Transverse colon (tissue), 4 donors: Measurements from ENCODE around the gene PLEKHG2.

Experiments used
- CTCF ChIP-seq, 5 experiments: fragments of 200-600 bp in 3 of 5; fragments of 450-650 bp in 2 of 5; sonication (generic) in 3 of 5; IDR thresholded peaks; 1 replicate in 2 of 5; 2 replicates in 3 of 5; pipeline ENCODE4 v1.5.1; 2016 to 2017; ENCODE audit warnings: antibody characterized with exemption in 5 of 5, inconsistent platforms in 3 of 5, mild to moderate bottlenecking in 2 of 5, moderate library complexity in 1 of 5
- POLR2AphosphoS5 ChIP-seq, 3 donors: sonication (generic); formaldehyde crosslinking; IDR thresholded peaks; one replicate each; pipeline ENCODE4 v1.6.1; 2016; ENCODE audit warnings: antibody characterized with exemption in 3 of 3

DNA sequence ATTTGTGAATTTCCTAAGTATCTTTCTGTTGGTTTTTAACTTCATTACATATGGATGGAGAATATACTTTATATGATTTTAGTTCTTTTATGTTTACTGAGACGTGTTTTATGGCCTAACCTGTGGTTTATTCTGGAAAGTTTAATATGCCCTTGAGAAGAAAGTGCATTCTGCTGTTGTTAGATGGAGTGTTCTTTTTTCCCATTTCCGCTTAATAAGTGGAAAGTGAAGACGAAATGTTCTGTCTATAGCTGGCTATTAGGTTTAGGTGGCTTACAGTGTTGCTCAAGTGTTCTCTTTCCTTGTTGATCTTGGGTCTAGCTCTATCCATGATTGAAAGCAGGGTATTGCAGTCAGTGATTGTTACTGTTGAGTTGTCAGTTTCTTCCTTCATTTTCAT is 50.9 kb downstream of the PLEKHG2 start:
- no peak for TF ChIP-seq CTCF (IDR thresholded peaks at IDR 0.05)
- TF ChIP-seq POLR2AphosphoS5 (IDR thresholded peaks at IDR 0.05): no peak
